NCI-H748 treated with DMSO at 0.1 percent for 48 hours (cell line): ENCODE results near the gene FBXL19.

ENCODE experiments used
- DNase-seq: peaks from one replicate; lab custom pipeline; 2025; lab: John Stamatoyannopoulos, UW

The FBXL19 gene

DNA sequence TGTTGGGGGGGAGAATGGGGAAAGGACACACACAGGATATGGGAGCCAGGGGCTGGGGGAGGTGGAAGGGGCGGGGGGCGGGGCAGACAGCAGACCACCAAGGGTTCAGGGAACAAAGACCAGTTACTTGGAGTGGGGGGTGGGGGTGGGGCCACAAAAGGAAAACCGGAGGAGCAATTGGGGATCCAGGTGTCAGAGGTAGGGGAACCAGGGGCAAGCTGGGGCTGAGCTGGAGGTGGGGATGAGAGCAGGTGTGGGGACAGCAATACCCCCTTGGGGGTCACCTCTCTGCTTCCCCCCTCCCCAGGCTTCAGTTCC lies 24.1 kb downstream of the FBXL19 start:
- no peak for DNase-seq

DNA sequence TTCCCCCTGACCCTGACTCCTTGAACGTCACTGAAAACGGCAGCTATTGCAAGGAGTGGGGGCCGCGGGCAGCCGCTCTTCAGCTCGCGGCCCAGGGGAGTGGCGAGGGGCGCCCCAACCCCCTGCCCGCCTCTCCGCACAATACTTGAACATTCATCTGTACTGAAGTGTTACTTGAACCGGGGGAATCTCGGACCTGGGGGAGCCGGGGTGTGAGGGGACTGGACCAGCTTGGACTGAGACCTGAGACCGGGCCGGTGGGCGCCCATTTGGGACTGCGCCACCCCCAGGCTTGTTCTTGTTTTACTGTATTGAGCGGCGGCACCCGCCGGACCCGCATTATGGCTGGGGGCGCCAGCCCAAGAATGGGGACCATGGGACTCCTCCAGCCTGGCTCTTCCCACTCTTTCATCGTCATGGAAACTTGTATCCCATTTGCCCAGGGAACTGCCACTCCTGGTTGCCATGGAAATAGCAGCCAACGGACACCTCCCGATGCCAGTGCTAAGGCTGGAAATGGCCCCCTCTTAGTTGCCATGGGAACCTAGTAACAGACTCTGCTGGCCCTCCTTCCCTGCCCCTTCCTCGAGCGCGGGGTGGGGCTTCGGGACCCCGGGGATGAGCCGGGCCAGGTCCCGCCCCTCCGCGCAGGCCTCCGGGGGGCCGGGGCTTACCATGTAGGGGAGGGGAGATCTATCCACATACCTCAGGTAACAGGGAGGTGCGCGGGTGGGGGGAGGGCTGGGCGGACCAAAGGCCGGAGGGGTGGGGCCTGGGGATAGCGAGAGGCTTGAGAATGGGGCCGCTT lies 24.7 kb downstream of the FBXL19 start:
- DNase-seq, result peak; percentile 20

DNA sequence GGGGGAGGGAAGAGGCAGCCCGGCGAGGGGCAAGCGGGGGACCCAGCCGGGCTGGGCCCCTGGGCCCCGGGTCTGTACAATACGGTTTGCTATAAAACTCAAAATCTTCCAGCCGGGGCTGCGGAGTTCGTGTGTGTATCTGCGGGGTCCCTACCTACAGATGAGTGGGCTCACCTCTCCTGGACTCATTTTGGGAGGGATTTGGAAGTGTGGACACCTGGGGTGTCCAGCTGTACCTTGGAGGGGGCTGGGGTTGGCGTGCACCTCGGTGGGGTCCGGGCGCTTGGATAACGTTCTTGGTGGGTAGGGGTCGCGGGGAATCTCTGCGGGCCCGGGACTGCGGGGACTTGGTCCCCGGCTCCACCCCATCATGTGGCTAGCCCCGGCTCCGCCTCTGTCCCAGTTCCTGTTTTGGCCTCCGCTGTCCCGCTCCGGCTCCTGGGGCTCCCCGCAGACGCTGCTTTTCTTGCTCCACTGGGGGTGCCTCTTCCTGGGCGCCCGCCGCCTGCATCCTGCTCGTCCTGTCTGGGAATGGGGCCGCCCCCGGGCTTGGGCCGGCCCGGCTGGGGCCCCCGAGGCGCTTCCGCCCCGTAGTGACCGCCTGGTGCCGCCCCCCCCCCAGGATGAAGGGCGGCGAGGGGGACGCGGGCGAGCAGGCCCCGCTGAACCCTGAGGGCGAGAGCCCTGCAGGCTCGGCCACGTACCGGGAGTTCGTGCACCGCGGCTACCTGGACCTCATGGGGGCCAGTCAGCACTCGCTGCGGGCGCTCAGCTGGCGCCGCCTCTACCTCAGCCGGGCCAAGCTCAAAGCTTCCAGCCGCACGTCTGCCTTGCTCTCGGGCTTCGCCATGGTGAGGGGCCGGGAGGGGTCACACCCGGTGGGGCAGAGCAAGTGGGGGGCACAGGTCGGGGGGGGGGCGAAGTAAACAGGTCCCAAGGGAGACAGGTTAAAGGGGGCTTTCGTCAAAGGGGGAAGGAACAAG lies 25.6 kb downstream of the FBXL19 start, which contains the start of gene ORAI3:
TSS of gene ORAI3 (plus strand) at position 402 of the 983 bp plus-strand sequence. CDS start at position 624, 222 bp downstream.
- no peak for DNase-seq

DNA sequence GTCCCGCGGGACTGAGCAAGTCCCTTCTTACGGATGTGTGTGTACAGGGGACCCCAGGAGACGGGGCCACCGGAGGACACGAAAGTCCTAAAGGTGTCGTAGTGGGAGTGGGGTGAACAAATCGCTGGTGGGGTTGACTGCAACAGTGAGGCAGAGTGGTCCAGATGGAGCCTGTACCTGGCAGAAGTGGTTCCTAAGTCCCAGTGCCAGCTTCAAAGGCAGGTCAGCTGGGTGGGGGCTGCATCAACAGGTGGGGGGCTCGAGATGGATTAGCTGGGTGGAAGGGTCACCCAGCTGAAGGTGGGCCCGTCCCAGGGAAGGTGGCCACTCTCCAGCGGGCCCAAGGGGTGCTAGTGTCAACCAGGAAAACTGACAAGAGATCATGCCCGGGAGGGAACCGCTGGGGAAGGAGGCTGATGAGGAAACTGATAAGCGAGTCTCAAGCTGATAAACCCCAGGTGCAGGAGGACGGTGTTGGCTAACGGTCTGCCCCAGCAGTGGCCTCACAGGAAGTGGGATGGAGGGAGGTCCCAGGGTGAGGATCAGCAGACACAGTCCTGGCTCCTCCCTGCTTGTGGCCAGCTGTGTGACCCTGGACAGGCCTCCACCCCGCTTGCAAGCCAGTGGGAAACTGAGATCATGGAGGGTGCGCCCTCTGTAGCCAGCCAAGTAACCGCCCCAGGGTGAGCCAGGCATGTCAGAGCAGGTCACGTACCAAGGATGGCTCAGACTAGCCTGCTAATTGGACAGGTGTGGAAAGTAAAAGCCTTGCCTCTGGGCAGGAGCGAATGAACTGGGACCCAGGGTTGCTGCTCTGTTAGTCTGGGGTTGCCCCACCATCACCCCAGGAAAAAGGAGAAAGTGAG lies 26.5 kb downstream of the FBXL19 start:
- no peak for DNase-seq

DNA sequence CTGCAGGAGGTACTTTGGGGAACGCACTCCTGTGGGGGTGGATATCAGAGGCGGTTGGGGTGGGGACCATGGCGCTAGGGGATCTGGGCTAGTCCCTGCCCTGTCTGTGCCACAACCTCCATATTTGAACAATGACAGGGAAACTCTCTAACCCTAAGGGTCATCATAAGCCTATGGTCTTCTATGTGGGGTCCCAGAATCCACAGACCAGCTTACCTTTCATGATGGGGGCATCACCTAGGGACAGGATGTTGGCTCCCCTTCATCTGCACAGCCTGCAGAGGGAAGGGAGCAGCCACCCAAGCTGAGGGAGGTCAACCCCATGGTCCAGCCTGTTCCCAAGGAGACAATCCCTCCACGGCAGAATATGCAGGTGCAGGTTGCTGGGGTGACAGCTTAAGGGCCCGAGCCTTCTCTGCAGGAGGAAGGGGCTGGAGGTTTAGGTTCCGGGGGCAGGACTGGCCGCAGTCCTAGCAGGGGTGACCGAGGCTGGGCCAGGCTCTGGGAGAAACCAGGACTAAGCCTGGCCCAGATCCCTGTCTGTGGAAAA lies 27.2 kb downstream of the FBXL19 start:
- no peak for DNase-seq

DNA sequence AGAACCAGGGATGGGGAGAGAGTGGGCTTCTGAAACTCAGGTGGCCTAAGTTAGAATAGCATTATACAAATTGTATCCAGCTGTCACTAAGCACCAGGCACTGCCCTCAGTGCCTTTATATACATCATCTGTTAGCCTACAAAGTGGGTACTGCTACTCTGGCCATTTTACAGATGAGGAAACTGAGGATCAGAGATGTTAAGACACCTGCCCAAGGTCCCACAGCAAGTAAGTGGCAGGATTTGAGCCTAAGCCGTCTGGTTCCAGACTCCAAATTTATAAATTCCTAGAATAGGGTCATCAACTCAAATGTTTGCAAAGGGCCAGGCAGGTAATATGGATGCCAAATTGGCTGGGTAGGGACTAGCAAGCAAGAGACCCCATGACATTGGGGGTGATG lies 27.8 kb downstream of the FBXL19 start:
- DNase-seq, result no peak

DNA sequence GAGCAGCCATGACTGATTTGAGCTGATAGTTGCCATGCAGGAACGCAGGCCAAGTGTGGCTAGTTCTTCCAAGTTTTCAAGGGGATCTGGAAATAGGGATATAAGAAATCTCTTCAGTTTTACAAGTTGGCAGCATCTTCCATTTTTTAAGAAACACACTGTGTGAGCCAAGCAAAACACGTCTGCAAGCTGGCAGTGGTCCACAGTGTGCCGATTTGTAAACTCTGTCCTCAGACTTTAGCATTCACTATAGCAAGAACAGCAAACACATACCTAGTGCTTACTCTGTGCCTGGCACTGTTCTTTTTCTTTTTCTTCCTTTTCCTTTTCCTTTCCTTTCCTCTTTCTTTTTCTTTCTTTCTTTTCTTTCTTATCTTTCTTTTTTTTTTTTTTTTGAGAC lies 28.4 kb downstream of the FBXL19 start:
- DNase-seq, result no peak

DNA sequence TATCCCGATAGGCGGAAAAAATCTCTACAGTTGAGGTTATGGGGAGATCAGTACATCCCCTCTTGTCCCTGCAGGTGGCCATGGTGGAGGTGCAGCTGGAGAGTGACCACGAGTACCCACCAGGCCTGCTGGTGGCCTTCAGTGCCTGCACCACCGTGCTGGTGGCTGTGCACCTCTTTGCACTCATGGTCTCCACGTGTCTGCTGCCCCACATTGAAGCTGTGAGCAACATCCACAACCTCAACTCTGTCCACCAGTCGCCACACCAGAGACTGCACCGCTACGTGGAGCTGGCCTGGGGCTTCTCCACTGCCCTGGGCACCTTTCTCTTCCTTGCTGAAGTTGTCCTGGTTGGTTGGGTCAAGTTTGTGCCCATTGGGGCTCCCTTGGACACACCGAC lies 29.7 kb downstream of the FBXL19 start:
- DNase-seq, result no peak

DNA sequence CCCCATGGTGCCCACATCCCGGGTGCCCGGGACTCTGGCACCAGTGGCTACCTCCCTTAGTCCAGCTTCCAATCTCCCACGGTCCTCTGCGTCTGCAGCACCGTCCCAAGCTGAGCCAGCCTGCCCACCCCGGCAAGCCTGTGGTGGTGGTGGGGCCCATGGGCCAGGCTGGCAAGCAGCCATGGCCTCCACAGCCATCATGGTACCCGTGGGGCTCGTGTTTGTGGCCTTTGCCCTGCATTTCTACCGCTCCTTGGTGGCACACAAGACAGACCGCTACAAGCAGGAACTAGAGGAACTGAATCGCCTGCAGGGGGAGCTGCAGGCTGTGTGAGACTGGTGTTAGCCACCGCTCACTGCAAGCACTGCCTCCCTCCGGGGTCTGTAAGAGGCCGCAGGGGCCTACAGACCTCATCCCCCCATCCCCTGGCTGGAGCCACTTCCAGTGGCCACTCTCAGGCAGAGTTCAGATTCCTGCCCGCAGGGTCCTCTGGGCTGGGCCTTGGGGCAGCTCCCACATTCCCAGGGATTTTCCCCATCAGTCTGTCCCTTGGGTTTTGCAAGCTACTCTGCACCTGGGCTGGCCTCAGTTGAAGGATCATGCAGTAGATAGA lies 30.2 kb downstream of the FBXL19 start:
- peak; percentile 25 for DNase-seq

DNA sequence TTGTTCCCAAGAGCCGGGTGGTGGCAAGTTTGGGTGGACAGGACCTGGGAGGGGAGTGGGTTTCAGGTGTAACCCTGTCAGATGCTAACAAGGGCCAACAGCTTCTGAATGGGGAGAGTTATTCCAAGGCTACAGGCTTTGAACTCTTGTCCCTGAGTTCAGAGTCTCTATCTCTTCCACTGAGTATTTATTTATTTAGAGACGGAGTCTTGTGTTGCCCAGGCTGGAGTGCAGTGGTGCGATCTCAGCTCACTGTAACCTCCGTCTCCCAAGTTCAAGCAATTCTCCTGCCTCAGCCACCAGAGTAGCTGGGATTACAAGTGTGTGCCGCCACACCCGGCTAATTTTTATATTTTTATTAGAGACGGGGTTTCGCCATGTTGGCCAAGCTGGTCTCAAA lies 31.6 kb downstream of the FBXL19 start:
- no peak for DNase-seq

DNA sequence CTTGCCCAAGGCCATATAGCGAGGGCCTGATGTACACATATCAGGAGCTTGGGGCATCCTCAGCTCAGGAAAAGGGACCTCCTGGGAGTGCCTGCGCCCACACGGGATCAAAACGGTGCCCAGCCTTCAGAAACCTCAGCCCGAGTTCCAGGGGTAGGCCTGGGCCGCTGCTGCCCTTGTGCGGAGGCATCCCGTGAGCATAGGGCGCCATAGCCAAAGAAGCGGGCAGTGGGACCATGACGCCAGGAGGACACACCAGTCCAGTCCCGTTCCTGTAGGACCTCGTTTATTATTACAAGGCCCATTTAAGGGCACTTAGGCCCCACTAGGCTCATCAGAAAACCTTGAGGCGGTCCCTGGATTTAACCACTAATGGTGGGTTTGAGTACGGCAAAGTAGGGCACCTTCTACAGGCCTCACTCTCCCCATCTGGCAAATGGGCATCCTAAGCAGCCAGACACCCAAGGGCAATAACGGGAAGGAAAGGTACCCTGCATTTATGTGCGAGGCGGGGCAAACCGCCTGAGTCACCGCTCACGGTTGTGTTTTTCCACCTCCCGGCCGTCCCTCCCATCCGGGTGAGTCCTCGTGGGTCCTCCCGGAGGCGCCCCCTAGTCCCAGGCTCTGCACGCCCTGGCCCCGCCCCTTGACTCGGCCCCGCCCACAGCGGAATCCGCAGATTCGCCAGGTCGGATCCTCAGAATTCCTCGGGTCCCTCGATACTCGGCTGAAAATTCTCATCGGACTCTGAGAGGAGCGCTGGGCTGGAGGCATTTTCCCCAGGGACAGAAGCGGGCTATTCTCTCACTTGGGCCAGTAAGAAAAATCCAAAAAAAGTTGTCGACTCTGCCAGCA lies 33.5 kb downstream of the FBXL19 start:
- DNase-seq, result peak; percentile 7

DNA sequence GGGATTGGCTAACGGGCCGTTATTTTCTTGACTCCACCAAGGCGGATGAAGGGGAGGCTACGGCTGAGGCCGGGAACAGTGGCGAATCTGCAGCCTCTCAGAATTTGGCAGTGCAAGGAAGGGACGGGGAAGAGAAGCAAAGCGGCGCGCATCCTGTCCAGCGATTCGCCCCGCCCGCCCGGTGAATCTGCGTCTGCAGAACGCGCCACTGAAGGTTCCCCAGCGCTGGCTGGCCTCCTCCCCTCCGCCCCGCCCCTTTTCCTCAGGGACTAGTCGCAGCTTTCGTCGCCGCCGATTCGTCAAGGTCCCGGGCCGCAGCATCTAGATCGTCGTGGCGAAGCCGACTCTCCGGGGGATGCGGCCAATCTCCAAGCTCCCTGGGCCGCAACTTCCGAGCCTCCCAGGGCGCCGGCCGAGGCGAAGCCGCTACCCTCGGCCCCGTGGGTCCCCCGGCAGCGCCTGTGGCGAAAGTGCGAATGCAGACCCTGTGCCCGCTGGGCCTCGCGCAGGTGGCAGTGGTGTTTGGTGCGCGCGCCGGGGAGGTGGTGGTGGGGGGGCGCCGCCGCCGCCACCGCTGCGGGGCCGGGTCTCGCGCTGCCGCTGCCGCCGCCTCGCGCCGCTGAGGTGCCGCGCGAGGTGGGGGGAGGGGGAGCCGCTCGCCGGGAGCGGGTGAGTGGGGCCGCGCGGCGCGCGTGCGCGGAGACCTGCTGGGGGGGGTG lies 34.2 kb downstream of the FBXL19 start, which contains the start of gene SETD1A:
TSS of gene SETD1A (plus strand) at position 299 of the 719 bp plus-strand sequence. CDS start 978 bp downstream, outside the sequence.
- peak; percentile 55 for DNase-seq

DNA sequence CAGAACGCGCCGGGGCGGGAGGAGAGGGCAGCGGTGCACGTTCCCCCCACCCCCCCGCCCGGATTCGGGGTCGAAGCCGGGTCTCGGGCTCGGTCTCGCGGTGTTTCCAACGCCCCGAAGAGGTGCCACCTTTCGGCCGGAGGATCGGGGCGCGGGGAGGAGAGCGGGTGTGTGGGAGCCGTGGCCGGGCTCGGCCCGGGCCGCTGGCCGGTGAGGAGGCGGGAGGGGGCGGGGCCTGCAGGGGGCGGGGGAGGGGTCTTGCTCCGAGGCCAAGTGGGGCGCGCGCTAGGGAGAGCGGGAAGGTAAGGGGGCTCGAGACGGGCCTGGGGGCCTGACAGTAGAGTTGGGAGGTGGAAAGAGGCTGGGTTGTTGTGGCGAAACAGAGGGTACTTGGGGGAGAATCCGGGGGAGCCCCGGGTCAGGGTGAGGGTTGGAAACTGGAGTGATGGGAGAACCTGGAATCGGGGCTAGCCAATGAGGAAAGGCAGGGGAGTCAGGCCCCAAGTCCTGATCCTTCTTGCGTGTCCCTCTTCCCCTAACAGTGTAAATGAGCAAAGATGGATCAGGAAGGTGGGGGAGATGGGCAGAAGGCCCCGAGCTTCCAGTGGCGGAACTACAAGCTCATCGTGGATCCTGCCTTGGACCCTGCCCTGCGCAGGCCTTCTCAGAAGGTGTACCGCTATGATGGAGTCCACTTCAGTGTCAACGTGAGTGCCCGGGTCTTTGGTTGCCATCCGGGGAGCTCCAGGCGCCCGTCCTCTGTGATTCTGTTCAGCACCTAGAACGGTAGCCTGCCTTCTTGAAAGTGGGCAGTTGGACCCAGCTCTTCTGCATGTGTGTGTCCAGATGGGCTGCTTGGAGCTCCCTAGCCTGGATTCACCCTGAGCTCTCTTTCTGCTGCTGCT lies 35.1 kb downstream of the FBXL19 start:
- no peak for DNase-seq

DNA sequence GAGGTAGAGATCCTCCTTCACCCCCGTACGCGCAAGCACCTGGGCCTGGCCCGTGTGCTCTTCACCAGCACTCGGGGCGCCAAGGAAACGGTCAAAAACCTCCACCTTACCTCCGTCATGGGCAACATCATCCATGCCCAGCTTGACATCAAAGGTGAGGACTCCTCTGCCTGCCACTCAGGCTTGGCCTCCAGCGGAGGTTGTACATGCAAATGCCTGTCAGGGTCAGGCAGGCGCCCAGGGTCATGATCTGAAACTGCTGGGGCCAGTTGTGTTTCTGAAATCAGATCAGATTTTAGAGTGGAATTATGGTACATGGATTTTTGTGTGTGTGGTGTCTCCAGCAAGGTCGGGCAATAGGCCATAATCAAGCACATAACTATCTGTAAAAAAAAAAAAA lies 38.0 kb downstream of the FBXL19 start:
- no peak for DNase-seq

DNA sequence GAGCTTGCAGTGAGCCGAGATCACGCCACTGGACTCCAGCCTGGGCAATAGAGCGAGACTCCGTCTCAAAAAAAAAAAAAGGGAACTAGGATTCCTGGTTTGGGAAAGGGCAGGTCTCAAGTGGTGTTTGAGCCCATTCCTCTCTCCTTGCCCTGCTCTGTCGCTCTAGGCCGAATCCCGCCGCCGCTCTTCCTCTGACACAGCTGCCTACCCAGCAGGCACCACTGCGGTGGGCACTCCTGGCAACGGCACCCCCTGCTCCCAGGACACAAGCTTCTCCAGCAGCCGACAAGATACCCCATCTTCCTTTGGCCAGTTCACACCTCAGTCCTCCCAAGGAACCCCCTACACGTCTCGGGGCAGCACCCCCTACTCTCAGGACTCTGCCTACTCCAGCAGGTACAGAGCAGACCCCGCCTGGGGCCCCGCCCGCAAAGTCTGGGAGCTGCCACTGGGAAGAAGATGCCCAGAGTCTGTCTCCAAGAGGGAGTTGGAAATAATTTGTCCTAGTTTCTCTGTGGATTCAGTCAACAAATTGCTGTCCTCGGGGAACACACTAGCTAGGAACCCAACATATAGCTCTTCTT lies 40.6 kb downstream of the FBXL19 start:
- no peak for DNase-seq

DNA sequence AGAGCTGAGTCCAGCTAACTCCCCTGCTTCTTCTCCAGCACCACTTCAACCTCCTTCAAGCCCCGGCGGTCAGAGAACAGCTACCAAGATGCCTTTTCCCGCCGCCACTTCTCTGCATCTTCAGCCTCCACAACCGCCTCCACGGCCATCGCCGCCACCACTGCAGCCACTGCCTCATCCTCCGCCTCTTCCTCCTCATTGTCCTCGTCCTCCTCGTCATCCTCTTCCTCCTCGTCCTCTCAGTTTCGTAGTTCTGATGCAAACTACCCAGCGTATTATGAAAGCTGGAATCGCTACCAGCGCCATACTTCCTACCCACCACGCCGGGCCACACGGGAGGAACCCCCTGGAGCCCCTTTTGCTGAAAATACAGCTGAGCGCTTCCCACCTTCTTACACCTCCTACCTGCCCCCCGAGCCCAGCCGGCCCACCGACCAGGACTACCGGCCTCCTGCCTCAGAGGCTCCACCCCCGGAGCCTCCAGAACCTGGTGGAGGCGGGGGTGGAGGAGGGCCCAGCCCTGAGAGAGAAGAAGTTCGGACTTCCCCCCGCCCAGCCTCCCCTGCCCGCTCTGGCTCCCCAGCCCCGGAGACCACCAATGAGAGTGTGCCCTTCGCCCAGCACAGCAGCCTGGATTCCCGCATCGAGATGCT lies 41.3 kb downstream of the FBXL19 start:
- no peak for DNase-seq

DNA sequence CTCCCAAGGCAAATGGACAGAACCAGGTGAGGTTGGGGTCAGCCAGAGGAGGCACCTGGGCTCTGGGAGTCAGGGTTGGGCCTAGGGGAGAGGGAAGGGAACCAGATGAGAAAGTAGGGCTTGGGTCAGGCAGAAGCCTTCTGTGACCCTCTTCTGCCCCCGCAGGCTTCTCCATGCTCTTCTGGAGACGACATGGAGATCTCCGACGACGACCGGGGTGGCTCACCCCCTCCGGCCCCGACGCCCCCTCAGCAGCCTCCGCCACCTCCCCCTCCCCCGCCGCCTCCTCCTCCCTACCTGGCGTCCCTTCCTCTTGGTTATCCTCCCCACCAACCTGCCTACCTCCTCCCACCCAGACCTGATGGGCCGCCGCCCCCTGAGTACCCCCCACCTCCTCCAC lies 42.1 kb downstream of the FBXL19 start:
- DNase-seq, result no peak
